Nephron progenitor cell (in vitro differentiated cells): ENCODE measurements around the gene ZNFX1.

Experiments
- DNase-seq: peaks from one replicate; pipeline ENCODE4 v3.0.0; 2021
- H3K27ac Mint-ChIP-seq: 2 replicates; pipeline ENCODE4 v1.8.0; 2021; ENCODE audit warnings: mild to moderate bottlenecking, moderate library complexity, mixed read lengths
- H3K27me3 Mint-ChIP-seq: 2 replicates; pipeline ENCODE4 v1.8.0; 2021; ENCODE audit warnings: mild to moderate bottlenecking, low read depth, mixed read lengths; ENCODE audit not compliant: poor library complexity
- H3K36me3 Mint-ChIP-seq: 2 replicates; pipeline ENCODE4 v1.8.0; 2021; ENCODE audit warnings: low read depth, mixed read lengths
- H3K4me1 Mint-ChIP-seq: 2 replicates; pipeline ENCODE4 v1.8.0; 2021; ENCODE audit warnings: mixed read lengths
- H3K4me3 Mint-ChIP-seq: 2 replicates; pipeline ENCODE4 v1.8.0; 2021; ENCODE audit warnings: mild to moderate bottlenecking, moderate library complexity, mixed read lengths
- H3K9me3 Mint-ChIP-seq: 2 replicates; pipeline ENCODE4 v1.8.0; 2021; ENCODE audit warnings: mild to moderate bottlenecking, moderate library complexity, mixed read lengths
- CTCF ChIP-seq: fragments of 200-600 bp; sonication (generic); IDR thresholded peaks from 2 replicates; pipeline ENCODE4 v1.5.0; 2021; ENCODE audit warnings: antibody characterized with exemption

Gene ZNFX1

GRCh38 chr20:49277786-49278035, 146 bp downstream of the ZNFX1 start:
- Mint-ChIP-seq H3K27me3 (no peaks in the 10 kb centered on the region), H3K9me3 (peaks cover 44% of the 10 kb centered on the region), H3K36me3 (peaks cover 68% of the 10 kb centered on the region), H3K4me1 (peaks cover 57% of the 10 kb centered on the region), H3K4me3 (peak overlapping the region; percentile 95), H3K27ac (no peak overlapping the region)
- no peak for TF ChIP-seq CTCF
- DNase-seq, result no peak

- Mint-ChIP-seq H3K36me3 (peaks cover 68% of the 10 kb centered on the region), H3K4me3 (peak overlapping the region; percentile 95), H3K9me3 (peaks cover 39% of the 10 kb centered on the region), H3K27me3 (no peaks in the 10 kb centered on the region), H3K4me1 (peaks cover 52% of the 10 kb centered on the region), H3K27ac (peak overlapping the region; percentile 48)
- no peak for TF ChIP-seq CTCF
- peak; percentile 13 for DNase-seq
These were observed 684 bp downstream of the ZNFX1 start for GRCh38 chr20:49276961-49277785.

GRCh38 chr20:49276161-49276960, 1.5 kb downstream of the ZNFX1 start:
- H3K27me3 Mint-ChIP-seq, result no peaks in the 10 kb centered on the region
- H3K4me3 Mint-ChIP-seq, result peak overlapping the region; percentile 95
- no peak for DNase-seq
- peak overlapping the region; percentile 32 for H3K27ac Mint-ChIP-seq
- TF ChIP-seq CTCF, result no peak
- peaks cover 65% of the 10 kb centered on the region for H3K36me3 Mint-ChIP-seq
- H3K9me3 Mint-ChIP-seq, result peaks cover 31% of the 10 kb centered on the region
- H3K4me1 Mint-ChIP-seq, result peaks cover 44% of the 10 kb centered on the region

- DNase-seq, result no peak
- no peak for TF ChIP-seq CTCF
- no peak overlapping the region for H3K27ac Mint-ChIP-seq
- peaks cover 36% of the 10 kb centered on the region for H3K4me1 Mint-ChIP-seq
- no peaks in the 10 kb centered on the region for H3K27me3 Mint-ChIP-seq
- H3K36me3 Mint-ChIP-seq, result peaks cover 65% of the 10 kb centered on the region
- no peak overlapping the region for H3K4me3 Mint-ChIP-seq
- H3K9me3 Mint-ChIP-seq, result peaks cover 24% of the 10 kb centered on the region
These were observed 2.2 kb downstream of the ZNFX1 start for GRCh38 chr20:49275636-49276035.

- Mint-ChIP-seq H3K27ac (no peak overlapping the region), H3K4me3 (no peak overlapping the region), H3K27me3 (no peaks in the 10 kb centered on the region)
These were observed 2.6 kb downstream of the ZNFX1 start for GRCh38 chr20:49275216-49275615.

More at GRCh38 chr20:49275216-49275615, 2.6 kb downstream of the ZNFX1 start:
- no peak for DNase-seq
- no peak for TF ChIP-seq CTCF
- H3K9me3 Mint-ChIP-seq, result peaks cover 19% of the 10 kb centered on the region
- peaks cover 32% of the 10 kb centered on the region for H3K4me1 Mint-ChIP-seq
- H3K36me3 Mint-ChIP-seq, result peaks cover 65% of the 10 kb centered on the region
